GM18951 (cell line): ENCODE results near the gene KLF13.

Source experiments
- POLR2A ChIP-seq: IDR thresholded peaks from 4 replicates; pipeline ENCODE4 v1.6.1; 2011; ENCODE audit warnings: mild to moderate bottlenecking; ENCODE audit not compliant: insufficient read length, insufficient read depth; ENCODE audit errors: extremely low read depth
- in situ Hi-C: fragments of 300-500 bp; cut with MboI; formaldehyde crosslinking; loops from one replicate; pipeline ENCODE4 v1.12.0; 2022; ENCODE audit warnings: low sequenced_read_pairs, mixed read lengths, inconsistent platforms; ENCODE audit not compliant: unreplicated experiment

Gene KLF13

DNA sequence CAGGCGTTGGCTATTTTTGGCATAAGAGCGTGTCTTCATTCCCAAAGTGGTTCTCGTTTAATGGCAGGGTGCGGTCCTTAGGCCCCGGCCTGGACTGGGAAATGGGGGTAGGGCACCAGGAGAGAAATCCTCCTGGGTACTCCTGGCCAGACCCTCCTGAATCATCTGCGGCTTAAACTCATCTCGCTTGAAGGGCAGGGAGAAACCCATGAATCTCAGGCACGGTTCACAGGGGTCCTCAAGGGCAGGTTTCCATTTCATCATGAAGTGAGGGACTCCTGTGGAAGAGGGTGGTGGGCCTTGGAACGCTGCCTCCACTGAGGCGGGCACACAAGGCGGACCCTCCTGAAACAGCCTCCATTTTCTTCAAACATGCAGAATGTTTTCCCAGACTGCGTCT lies 48.4 kb downstream of the KLF13 start:
- no peak for TF ChIP-seq POLR2A
- in situ Hi-C loops, result no loop called here

DNA sequence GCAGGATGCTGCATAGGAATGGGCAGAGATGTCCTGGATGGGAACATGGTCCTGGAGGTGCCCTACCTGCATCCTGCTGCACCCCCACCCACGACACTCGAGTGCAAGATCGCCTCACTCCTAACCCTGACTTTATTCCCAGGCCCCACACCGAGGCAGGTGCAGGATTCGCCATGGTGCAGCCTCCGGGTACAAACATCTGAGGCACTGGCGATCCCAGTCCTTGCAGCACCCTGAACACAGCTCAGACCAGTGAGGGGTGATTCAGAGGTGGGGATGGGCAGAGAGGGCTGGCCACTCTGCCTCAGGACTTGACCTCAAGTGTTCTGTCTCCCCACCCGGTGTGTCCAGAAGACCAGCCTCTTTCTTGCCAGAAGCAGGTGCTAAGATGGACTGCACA lies 49.1 kb downstream of the KLF13 start:
- TF ChIP-seq POLR2A, result peak; percentile 20
- in situ Hi-C loops, result no loop called here

DNA sequence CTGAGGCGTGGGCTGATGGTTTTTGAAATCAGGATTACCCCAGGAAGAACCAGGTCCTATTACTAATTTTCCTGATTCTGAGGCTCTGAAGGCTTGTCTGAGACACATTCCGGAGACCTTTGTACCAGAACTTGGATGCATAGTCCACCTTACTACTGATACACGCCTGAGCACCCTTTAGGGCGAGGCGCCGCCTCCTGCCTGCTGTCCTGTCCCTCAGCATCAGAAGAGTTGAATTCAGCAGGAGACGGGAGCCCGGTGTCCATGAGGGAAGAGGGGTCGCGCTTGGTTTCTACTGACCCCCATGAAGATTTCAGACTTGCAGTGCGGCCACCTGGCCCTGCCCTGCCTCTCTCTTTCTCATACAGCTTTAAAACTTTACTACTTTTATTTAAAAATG lies 49.9 kb downstream of the KLF13 start:
- no peak for TF ChIP-seq POLR2A
- in situ Hi-C loops, result no loop called here

DNA sequence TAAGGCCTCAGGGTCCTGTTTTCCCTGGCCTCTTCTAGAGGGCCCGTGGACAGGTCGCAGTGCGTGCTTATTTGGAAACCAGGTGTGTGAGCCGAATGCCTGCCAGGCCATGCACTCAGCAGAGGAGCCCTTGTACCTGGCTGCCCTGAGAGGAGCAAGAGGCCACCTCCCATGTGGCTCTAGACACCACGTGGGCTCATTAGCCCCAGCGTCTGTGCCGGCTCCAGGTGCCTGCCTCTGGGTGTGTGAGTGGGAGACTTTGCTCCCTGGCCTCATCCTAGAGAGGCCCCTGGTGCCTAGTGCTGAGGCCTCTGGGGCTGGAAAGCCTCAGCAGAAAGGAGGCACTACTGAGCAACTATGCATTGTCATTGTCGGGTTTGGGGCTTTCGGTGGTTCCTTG lies 50.4 kb downstream of the KLF13 start:
- no peak for TF ChIP-seq POLR2A
- in situ Hi-C loops, result no loop called here

DNA sequence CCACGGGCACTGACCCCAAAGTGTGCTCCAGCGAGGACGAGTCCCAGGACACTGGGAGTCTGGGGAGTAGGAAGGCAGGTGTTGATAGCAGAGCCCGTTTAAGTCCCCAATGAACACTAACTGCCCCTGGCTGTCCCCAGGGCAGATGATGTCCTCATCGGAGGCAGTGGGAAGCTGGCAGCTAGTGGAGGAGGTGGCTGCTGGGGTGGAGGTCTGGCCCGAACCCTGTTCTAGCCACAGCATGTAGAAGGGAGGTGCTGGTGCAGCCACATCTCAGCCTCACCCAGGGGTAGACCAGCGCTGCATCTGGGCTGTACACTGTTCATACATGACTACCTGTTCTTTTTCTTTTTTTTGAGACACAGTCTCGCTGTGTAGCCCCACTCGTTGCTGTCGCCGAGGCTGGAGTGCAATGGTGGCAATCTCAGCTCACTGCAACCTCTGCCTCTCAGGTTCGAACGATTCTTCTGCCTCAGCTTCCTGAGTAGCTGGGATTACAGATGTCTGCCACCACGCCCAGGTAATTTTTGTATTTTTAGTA lies 51.8 kb downstream of the KLF13 start:
- in situ Hi-C loops, result no loop called here

DNA sequence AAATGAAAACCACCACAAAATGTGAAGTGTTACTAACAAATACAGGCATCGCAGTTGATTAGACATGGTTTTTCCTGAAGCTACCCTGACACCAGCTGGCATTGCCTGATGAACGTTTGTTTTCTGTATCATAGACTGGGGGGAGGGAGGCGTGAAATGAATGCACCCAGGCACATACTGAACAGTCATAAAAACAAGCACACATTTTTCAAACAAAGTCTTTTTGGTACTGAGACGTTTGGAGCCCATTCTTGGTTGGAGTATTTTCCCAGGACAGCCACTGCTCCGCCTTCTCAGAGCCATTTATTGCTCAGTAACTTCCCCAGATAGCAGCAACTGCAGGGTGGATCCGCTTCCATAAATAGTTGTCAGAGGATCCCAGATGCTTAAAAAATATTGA lies 52.4 kb downstream of the KLF13 start:
- TF ChIP-seq POLR2A, result no peak
- in situ Hi-C loops, result no loop called here

More for the DNA sequence above, 51.8 kb downstream of the KLF13 start:
- TF ChIP-seq POLR2A, result no peak

DNA sequence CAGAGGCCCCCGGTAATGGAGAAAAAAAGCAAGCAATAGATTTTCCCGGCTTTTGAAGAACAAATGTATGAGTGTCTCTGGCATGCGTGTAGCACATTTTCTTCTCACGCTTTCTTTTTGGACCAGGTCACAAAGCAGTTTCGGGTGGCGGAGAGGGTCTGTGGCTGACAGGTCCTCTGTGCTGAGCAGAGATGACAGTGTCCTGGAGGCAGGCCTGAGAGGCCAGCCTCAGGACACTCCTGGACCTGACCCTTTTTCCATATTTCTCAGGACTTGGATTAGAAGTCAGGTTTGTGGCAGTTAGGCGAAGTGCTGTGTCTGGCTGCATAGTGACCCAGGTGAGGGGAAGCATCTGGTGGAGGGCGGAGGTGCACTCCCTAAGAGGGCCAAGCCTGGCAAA lies 52.9 kb downstream of the KLF13 start:
- no peak for TF ChIP-seq POLR2A
- in situ Hi-C loops, result no loop called here

DNA sequence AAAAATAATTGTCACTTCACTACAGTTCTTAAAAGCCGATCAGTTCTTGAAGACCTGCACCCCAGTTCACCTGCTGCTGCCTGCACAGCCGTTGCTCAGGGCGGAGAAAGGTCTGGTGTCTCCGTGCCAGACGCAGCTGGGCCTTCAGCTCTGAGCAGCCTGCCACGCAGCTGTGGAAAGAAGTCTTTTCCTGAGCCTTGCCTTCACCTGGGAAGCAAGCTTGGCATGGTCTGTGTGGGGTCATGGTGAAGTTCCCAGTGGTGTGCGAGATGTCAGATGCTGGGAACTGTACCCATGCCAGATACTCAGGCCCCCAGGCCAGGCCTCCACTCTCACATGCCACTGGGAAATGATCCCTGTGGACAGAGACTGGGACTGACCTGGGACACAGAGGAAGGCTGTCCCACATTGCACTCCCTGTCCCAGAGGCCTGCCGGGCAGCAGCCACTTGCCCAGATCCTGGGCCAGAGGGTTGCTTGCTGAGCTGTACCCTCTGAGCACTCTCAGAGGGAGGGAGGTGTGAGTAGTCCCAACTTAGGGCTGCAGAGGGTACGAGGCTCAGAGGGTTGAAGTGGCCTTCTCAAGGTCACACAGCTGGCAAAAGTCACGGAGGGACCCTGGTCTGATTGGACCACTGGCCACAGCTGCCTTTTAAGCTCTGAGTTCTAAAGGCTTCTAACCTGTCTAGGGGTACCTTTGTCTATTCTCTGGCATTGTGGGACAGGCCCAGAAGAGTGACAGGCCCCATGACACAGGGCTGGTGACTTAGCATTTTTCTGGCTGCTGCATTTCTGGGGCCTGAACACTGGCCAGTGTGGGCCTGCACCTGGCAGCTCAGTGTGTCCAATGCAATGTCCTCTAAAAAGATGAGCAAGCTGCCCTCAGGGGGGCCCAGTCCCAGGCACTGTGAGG lies 55.4 kb downstream of the KLF13 start:
- no peak for TF ChIP-seq POLR2A
- in situ Hi-C loops, result no loop called here

DNA sequence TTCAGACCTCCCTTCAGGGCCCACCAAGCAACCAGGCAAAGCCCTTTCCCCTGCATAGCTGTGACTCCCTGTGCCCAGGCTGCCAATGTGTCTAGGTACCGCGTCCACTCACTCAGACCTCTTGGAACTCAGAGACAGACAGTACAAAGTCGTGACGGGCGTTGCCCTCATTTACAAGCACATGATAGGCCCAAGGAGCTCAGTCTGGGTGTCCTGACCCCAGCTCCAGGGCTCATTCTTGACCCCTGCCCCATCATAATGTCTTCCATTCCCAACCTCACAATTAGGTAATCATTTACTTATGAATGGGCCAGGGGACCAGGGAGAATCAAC lies 56.0 kb downstream of the KLF13 start:
- in situ Hi-C loops, result no loop called here
- TF ChIP-seq POLR2A, result no peak

DNA sequence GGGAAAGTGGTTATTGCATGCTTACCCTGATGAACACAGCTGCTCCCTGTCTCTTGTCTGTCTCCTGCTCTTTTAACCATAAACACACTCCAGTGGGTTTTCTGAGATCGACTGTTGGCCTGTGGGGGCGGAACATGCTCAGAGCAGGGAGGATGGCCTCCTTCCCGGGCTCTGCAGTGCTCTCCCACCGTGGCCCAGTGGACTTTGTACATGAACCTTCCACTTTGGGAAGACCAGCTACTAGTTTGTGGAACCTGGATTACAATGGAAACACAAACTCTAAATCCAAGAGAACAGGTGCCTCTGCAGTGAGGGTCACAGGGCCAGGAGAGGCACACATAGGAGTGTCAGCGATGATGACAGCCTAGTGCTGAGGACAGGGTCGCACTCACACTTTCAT lies 56.5 kb downstream of the KLF13 start:
- in situ Hi-C loops, result no loop called here
- no peak for TF ChIP-seq POLR2A

DNA sequence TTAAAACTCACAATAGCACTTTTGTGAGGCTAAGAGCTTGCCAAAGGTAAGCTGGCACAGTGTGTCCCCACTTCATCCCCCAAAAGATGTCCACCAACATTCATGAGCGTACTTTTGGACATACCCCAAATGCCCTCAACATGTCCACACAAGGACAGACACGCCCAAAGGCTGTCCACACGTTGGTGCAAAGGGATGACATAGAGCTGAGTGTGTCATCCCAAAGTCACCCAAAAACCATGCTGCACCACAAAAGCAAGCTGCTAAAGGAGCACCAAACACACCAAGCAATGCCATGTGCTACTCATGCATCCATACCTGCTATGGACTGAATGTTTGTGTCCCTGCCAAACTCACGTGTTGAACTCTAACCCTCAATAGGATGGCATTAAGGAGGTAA lies 57.9 kb downstream of the KLF13 start:
- TF ChIP-seq POLR2A, result no peak
- in situ Hi-C loops, result no loop called here

DNA sequence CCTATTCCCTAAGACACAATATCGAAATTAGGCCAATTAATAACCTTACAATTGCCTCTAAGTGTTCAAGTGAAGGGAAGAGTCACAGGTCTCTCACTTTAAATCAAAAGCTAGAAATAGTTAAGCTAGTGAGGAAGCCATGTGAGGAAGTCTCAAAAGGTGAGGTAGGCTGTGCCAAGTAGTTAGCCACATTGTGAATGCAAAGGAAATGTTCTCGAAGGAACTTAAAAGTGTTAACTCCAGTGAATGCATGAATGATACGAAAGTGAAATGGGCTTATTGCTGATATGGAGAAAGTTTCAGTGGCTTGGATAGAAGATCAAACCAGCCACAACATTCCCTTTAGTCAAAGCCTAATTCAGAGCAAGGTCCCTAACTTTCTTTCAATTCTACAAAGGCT lies 59.1 kb downstream of the KLF13 start:
- no peak for TF ChIP-seq POLR2A
- in situ Hi-C loops, result no loop called here

DNA sequence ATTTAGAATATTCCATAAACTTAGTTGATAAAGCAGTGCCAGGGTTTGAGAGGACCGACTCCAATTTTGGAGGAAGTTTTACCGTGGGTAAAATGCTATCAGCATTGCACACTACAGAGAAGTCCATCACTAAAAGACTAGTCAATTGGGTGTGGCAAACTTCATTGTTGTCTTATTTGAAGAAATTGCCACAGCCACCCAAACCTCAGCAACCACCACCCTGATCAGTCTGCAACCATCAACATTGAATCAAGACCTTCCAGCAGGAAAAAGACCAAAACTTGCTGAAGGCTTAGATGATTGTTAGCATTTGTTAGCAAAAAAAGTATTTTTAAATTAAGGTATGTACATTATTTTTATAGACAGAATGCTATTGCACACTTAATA lies 60.5 kb downstream of the KLF13 start:
- no peak for TF ChIP-seq POLR2A
- in situ Hi-C loops, result no loop called here

DNA sequence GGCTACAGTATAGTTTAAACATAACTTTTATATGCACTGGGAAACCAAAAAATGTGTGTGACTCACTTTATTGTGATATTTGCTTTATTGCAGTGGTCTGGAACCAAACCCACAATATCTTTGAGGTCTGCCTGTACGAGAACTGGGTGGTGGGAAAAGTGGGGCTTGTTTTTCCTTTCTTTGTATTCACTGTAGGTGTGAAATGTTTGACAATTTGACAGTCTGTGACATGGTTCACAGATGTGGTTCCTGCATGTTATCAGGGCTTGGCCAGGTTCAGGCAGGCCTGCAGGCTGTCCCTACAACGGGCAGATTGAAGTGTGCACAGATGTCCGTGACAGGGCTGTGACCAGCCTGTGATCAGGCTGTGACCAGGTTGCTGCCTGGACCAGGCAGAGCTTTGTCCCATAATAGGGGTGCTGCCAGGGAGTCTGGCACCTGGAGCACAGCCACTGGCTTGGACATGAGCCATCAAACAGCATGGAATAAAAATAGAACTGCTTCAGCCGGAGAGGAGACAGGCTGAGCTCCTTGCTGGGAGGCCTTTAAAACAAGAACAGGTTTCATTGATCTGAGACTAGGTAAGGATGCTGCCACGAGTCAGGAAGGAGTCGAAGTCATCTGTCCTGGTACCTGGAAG lies 61.0 kb downstream of the KLF13 start:
- in situ Hi-C loops, result no loop called here

More for the DNA sequence above, 61.0 kb downstream of the KLF13 start:
- TF ChIP-seq POLR2A, result no peak
